K562 (cell line): ENCODE data around the gene TGM1.

Experiments
- ARHGAP35 ChIP-seq: fragments of 450-650 bp; IDR thresholded peaks from 2 replicates; pipeline ENCODE4 v1.6.1; 2018; ENCODE audit not compliant: partially characterized antibody
- CTCF ChIP-seq, 3 experiments: IDR thresholded peaks in 2 of 3; conservative IDR thresholded peaks in 1 of 3; 2 replicates each; pipeline ENCODE4 v1.5.1; 2011 to 2012; ENCODE audit warnings: low read length in 3 of 3, mild to moderate bottlenecking in 3 of 3, control low read depth in 2 of 3, improper control_type of control experiment in 1 of 3, inconsistent platforms in 1 of 3, low read depth in 1 of 3, mixed read lengths in 1 of 3, moderate library complexity in 1 of 3; ENCODE audit not compliant: insufficient read depth in 2 of 3
- ETS1 ChIP-seq: conservative IDR thresholded peaks from 2 replicates; pipeline ENCODE4 v1.6.1; 2011; ENCODE audit warnings: low read depth, mild to moderate bottlenecking, low read length; ENCODE audit not compliant: control insufficient read depth
- KAT7 ChIP-seq: sonication (generic); formaldehyde crosslinking; IDR thresholded peaks from 2 replicates; pipeline ENCODE4 v1.8.0; 2022; ENCODE audit warnings: missing genetic modification reagents, mild to moderate bottlenecking, borderline replicate concordance
- MAX ChIP-seq: sonication (generic); formaldehyde crosslinking; IDR thresholded peaks from 2 replicates; pipeline ENCODE4 v1.9.0; 2022; ENCODE audit warnings: mild to moderate bottlenecking, missing genetic modification reagents
- NFIC ChIP-seq: fragments of 450-650 bp; IDR thresholded peaks from 2 replicates; pipeline ENCODE4 v1.6.1; 2017; ENCODE audit warnings: mild to moderate bottlenecking, inconsistent platforms
- RB1 ChIP-seq: fragments of 450-650 bp; IDR thresholded peaks from 2 replicates; pipeline ENCODE4 v1.6.1; 2017; ENCODE audit warnings: low read depth, mild to moderate bottlenecking
- SIN3A ChIP-seq, 2 experiments: fragments of 150-350 bp in 1 of 2; IDR thresholded peaks; 2 replicates each; pipeline ENCODE4 v1.6.1; 2011 to 2016; ENCODE audit warnings: borderline replicate concordance in 2 of 2, low read depth in 2 of 2, low read length in 2 of 2, mild to moderate bottlenecking in 2 of 2, moderate library complexity in 2 of 2; ENCODE audit not compliant: control insufficient read depth in 1 of 2
- SMAD1 ChIP-seq: fragments of 150-350 bp; IDR thresholded peaks from 2 replicates; pipeline ENCODE4 v1.6.1; 2014; ENCODE audit warnings: low read length, low read depth; ENCODE audit not compliant: partially characterized antibody
- SMARCC2 ChIP-seq: fragments of 450-650 bp; IDR thresholded peaks from 2 replicates; pipeline ENCODE4 v1.6.1; 2017; ENCODE audit warnings: antibody characterized with exemption, moderate library complexity, mild to moderate bottlenecking, low read depth
- TAL1 ChIP-seq: fragments of 450-650 bp; IDR thresholded peaks from 2 replicates; pipeline ENCODE4 v1.6.1; 2016; ENCODE audit warnings: mild to moderate bottlenecking
- TCF7L2 ChIP-seq: fragments of 150-350 bp; IDR thresholded peaks from 2 replicates; pipeline ENCODE4 v1.6.1; 2016; ENCODE audit warnings: low read depth, mild to moderate bottlenecking, low read length, moderate library complexity
- ZBTB2 ChIP-seq: fragments of 450-650 bp; IDR thresholded peaks from 2 replicates; pipeline ENCODE4 v1.6.1; 2016; ENCODE audit warnings: antibody characterized with exemption

- TF ChIP-seq CTCF (IDR thresholded peaks at IDR 0.05 in 2 of 3, conservative IDR thresholded peaks at IDR 0.05 in 1 of 3; ENCODE audit: insufficient read depth in 2 of 3, low read depth in 1 of 3, low read length in 3 of 3) = no peak
- TF ChIP-seq RB1 = no peak
- TF ChIP-seq NFIC = no peak
- TF ChIP-seq ETS1 = no peak
- no peak for TF ChIP-seq ARHGAP35
- TF ChIP-seq SIN3A (IDR thresholded peaks at IDR 0.05; ENCODE audit: borderline replicate concordance in 2 of 2, control insufficient read depth in 1 of 2, low read depth in 2 of 2, low read length in 2 of 2) = no peak
- no peak for TF ChIP-seq SMAD1
- no peak for TF ChIP-seq MAX
- no peak for TF ChIP-seq TAL1
- TF ChIP-seq SMARCC2 = no peak
- TF ChIP-seq KAT7 = no peak
- no peak for TF ChIP-seq ZBTB2
- TF ChIP-seq TCF7L2 = no peak
These were observed 6.0 kb downstream of the TGM1 start for GRCh38 chr14:24256960-24257359.
